Type B pancreatic cell (in vitro differentiated cells): Measurements from ENCODE around the gene HHIPL1. TPM values are rescaled to one million over a fixed set of nuclear protein-coding genes. Genes with fewer than 3 reads are reported as not detected.

ENCODE experiments used
- DNase-seq: peaks from one replicate; pipeline ENCODE4 v3.0.0; 2021; ENCODE audit warnings: mixed read lengths; ENCODE audit not compliant: unreplicated experiment; ENCODE audit errors: extremely low spot score
- H3K27ac Mint-ChIP-seq: 2 replicates; pipeline ENCODE4 v1.8.0; 2021; ENCODE audit warnings: mild to moderate bottlenecking, mixed read lengths
- H3K27me3 Mint-ChIP-seq: 2 replicates; pipeline ENCODE4 v1.8.0; 2021; ENCODE audit warnings: mixed read lengths
- H3K36me3 Mint-ChIP-seq: 2 replicates; pipeline ENCODE4 v1.8.0; 2021; ENCODE audit warnings: mixed read lengths
- H3K4me1 Mint-ChIP-seq: one replicate; pipeline ENCODE4 v1.8.0; 2021; ENCODE audit warnings: mixed read lengths; ENCODE audit not compliant: unreplicated experiment
- H3K4me3 Mint-ChIP-seq: 2 replicates; pipeline ENCODE4 v1.8.0; 2021; ENCODE audit warnings: mild to moderate bottlenecking, mixed read lengths
- H3K9me3 Mint-ChIP-seq: 2 replicates; pipeline ENCODE4 v1.8.0; 2021; ENCODE audit warnings: mixed read lengths
- CTCF ChIP-seq: fragments of 200-600 bp; sonication (generic); conservative IDR thresholded peaks from 2 replicates; pipeline ENCODE4 v1.5.0; 2021; ENCODE audit warnings: antibody characterized with exemption, mild to moderate bottlenecking
- total RNA-seq: library from RNA; stranded (reverse); gene quantifications from 2 replicates; pipeline ENCODE4 v1.2.1, GENCODE V29; 2021; ENCODE audit warnings: low replicate concordance

HHIPL1 gene
- total RNA-seq, 1 donor from 2014 or later = 1.4 TPM

- Mint-ChIP-seq H3K4me3 (no peak overlapping the region), H3K27ac (no peak overlapping the region), H3K36me3 (no peaks in the 10 kb centered on the region), H3K4me1 (no peaks in the 10 kb centered on the region), H3K9me3 (no peaks in the 10 kb centered on the region), H3K27me3 (peaks cover 10% of the 10 kb centered on the region)
- no peak for TF ChIP-seq CTCF
- DNase-seq = no peak
Observed at GRCh38 chr14:99643343-99643742, 1.6 kb upstream of the HHIPL1 start.

GRCh38 chr14:99644035-99644587 is 818 bp upstream of the HHIPL1 start:
- no peaks in the 10 kb centered on the region for H3K9me3 Mint-ChIP-seq
- H3K4me3 Mint-ChIP-seq = peak overlapping the region; percentile 61
- no peak for DNase-seq
- H3K36me3 Mint-ChIP-seq = no peaks in the 10 kb centered on the region
- no peak for TF ChIP-seq CTCF
- H3K27ac Mint-ChIP-seq = no peak overlapping the region
- no peaks in the 10 kb centered on the region for H3K4me1 Mint-ChIP-seq
- H3K27me3 Mint-ChIP-seq = peaks cover 12% of the 10 kb centered on the region

GRCh38 chr14:99645545-99646505 is 896 bp downstream of the HHIPL1 start:
- TF ChIP-seq CTCF = no peak
- H3K4me3 Mint-ChIP-seq = peak overlapping the region; percentile 47
- no peaks in the 10 kb centered on the region for H3K9me3 Mint-ChIP-seq
- H3K4me1 Mint-ChIP-seq = no peaks in the 10 kb centered on the region
- H3K27ac Mint-ChIP-seq = no peak overlapping the region
- no peak for DNase-seq
- H3K36me3 Mint-ChIP-seq = no peaks in the 10 kb centered on the region
- peaks cover 12% of the 10 kb centered on the region for H3K27me3 Mint-ChIP-seq

GRCh38 chr14:99647411-99647810 is 2.5 kb downstream of the HHIPL1 start:
- no peaks in the 10 kb centered on the region for H3K9me3 Mint-ChIP-seq
- H3K4me1 Mint-ChIP-seq = no peaks in the 10 kb centered on the region
- H3K27me3 Mint-ChIP-seq = peaks cover 14% of the 10 kb centered on the region
- no peak for DNase-seq
- TF ChIP-seq CTCF = no peak
- no peaks in the 10 kb centered on the region for H3K36me3 Mint-ChIP-seq
- no peak overlapping the region for H3K4me3 Mint-ChIP-seq
- H3K27ac Mint-ChIP-seq = no peak overlapping the region

GRCh38 chr14:99648027-99648784 is 3.3 kb downstream of the HHIPL1 start:
- no peak for DNase-seq
- Mint-ChIP-seq H3K4me3 (no peak overlapping the region), H3K4me1 (no peaks in the 10 kb centered on the region), H3K27me3 (peaks cover 14% of the 10 kb centered on the region), H3K36me3 (no peaks in the 10 kb centered on the region), H3K9me3 (no peaks in the 10 kb centered on the region), H3K27ac (no peak overlapping the region)
- no peak for TF ChIP-seq CTCF
